Measurements from ENCODE around the gene DOCK4. TPM values are rescaled to one million over a fixed set of nuclear protein-coding genes. Genes with fewer than 3 reads are reported as not detected.

The DOCK4 gene
- total RNA-seq, 1 donor from 2014 or later: 10.6 TPM

DNA sequence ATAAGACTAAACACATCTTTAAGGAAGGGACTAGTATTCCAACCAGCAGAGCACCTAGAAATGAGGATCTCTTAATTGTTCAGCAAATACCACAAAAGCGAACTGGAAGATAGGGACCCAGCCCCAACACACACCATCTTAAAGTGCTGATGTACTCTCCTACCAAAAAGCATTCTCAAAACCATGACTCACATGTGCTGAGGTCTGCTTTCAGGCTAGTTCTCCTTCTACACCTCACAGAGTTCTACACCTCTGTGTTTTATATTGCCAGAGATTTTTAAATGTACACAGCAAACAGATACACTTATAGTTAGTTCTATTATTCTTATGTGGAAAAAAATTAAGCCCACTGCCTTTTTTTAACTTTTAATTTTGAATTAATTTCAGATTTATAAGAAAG, 191.9 kb downstream of the DOCK4 start:
- H3K4me3 ChIP-seq (ENCODE audit: low read depth, low read length): no peak overlapping the region
- TF ChIP-seq, protein P1, sequence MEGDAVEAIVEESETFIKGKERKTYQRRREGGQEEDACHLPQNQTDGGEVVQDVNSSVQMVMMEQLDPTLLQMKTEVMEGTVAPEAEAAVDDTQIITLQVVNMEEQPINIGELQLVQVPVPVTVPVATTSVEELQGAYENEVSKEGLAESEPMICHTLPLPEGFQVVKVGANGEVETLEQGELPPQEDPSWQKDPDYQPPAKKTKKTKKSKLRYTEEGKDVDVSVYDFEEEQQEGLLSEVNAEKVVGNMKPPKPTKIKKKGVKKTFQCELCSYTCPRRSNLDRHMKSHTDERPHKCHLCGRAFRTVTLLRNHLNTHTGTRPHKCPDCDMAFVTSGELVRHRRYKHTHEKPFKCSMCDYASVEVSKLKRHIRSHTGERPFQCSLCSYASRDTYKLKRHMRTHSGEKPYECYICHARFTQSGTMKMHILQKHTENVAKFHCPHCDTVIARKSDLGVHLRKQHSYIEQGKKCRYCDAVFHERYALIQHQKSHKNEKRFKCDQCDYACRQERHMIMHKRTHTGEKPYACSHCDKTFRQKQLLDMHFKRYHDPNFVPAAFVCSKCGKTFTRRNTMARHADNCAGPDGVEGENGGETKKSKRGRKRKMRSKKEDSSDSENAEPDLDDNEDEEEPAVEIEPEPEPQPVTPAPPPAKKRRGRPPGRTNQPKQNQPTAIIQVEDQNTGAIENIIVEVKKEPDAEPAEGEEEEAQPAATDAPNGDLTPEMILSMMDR (conservative IDR thresholded peaks at IDR 0.05; ENCODE audit: low read depth, low read length): no peak
- DNase-seq (ENCODE audit: low read depth): no peak

DNA sequence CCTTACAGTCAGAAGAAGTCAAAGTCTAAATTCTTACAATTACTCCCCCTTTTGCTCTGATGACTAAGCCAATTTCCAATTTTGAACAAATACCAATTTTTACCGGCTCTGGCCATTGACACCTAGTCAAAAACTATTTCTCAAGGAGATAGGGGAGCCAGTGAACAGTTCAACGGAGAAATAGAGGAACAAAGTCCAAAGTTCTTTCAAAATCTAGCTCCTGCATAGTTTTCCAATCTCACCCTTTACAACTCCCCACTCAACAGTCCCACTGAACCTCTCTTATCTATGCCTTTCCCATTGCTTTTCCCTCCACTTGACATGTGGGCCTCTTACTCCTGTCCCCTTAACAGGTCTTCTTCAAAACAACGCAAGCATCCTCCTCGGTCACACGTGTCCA, 192.9 kb downstream of the DOCK4 start:
- TF ChIP-seq, protein P1 (conservative IDR thresholded peaks at IDR 0.05; ENCODE audit: low read depth, low read length): no peak
- no peak for DNase-seq (ENCODE audit: low read depth)
- no peak overlapping the region for H3K4me3 ChIP-seq (ENCODE audit: low read depth, low read length)

DNA sequence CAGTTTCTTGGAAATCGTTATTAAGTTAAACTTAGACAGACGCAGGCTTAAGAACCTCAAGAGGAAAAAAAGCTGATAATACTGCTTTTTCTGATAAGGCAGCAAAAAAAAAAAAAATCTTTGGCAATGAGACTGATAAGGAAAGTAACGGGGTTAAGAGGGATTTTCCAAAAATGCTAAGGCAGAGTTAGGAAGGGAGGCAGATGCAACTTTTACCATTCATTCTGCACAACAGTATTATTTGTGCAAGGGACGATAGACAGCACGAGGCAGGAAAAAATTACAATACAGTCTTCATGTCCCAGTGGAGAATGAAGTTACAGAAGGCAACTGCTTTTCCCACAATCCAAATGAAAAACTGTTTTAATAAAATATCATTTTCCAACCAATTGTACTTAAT, 194.0 kb downstream of the DOCK4 start:
- H3K4me3 ChIP-seq (ENCODE audit: low read depth, low read length): no peak overlapping the region
- no peak for DNase-seq (ENCODE audit: low read depth)
- TF ChIP-seq, protein P1 (conservative IDR thresholded peaks at IDR 0.05; ENCODE audit: low read depth, low read length): no peak

DNA sequence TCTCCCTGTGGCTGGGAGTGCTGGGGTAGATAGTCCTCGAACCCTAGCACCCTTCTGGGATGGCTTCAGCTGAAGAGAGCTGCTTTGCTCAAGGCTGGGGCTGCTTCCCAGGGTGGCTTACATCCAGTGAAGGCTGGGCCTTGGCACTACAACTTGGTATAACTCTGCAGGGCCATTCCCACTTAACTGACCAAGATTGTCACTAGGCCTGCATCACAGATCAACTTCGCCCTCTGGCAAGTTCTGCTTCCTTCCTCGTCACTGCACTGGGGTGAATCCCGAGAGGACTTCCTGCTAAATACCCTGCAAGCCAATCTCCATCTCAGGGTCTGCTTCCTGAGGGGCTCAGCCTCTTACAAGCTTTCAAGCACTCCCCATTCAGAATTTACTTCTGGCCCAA, 195.2 kb downstream of the DOCK4 start:
- H3K4me3 ChIP-seq (ENCODE audit: low read depth, low read length): no peak overlapping the region
- TF ChIP-seq, protein P1 (conservative IDR thresholded peaks at IDR 0.05; ENCODE audit: low read depth, low read length): no peak
- DNase-seq (ENCODE audit: low read depth): no peak

DNA sequence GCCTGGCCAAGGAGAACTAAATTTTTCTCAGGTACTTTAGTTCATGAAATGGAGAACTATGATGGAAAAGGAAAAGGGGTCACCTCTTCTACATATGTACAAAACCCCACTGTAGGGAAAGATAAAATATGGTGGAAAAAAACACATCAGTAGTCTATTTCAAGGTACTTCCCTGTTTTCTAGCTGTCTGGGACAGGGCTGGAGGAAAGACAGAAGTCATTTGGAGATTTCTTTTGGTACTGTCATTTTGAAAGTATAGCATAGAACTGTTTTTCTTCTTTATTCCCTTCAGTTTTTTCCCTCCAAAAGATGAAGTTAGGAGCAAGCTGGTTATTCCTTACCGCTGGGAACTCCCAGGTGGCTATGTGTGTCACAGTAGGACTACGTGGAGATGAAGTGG, 196.1 kb downstream of the DOCK4 start:
- H3K4me3 ChIP-seq (ENCODE audit: low read depth, low read length): no peak overlapping the region
- TF ChIP-seq, protein P1 (conservative IDR thresholded peaks at IDR 0.05; ENCODE audit: low read depth, low read length): no peak
- no peak for DNase-seq (ENCODE audit: low read depth)

DNA sequence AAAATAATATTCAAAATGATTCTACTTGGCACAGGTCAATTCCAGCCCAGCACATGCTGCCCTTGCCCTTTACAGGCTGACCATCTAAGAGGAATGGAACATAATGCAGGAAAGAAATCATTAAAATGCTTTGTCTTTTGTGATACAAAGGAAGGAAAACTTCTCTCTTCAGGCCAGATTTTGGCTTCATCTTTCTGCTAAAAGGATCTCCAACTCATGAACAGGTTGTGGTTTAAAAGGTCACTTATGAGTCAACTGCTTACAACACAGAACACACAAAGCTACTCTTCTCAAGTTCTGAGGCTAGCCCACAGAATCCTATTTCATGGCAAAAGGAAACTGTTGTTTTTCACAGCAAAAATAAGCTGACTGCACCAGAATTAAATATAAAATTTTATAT, 197.1 kb downstream of the DOCK4 start:
- H3K4me3 ChIP-seq (ENCODE audit: low read depth, low read length): no peak overlapping the region
- peak; percentile 15 for DNase-seq (ENCODE audit: low read depth)
- TF ChIP-seq, protein P1 (conservative IDR thresholded peaks at IDR 0.05; ENCODE audit: low read depth, low read length): no peak

DNA sequence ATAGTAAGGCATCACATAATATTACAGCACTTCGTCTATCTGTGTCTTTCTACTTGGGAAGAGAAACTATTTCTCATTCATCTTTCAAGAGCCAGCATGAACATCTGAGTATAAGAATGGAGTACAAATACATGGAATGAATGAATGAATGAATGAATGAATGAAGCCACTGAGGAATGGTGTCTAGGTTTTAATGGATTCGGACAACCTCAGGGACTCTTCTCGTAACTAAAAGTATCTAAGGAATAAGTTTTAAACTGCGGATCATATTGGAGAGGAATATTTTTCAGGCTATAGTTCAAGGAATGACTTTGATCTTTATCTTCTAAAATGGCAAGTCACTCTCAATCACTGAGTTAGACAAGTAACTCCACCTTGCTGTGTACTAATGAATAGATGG, 199.0 kb downstream of the DOCK4 start:
- no peak for DNase-seq (ENCODE audit: low read depth)
- TF ChIP-seq, protein P1 (conservative IDR thresholded peaks at IDR 0.05; ENCODE audit: low read depth, low read length): no peak
- no peak overlapping the region for H3K4me3 ChIP-seq (ENCODE audit: low read depth, low read length)
